ENCODE measurements around the gene LMAN1L.
"Not testable (repeated sequence)": the region's sequence is repeated elsewhere in the genome, so short reads cannot be mapped to it uniquely, and the experiment has no call there.

The LMAN1L gene

GRCh38 chr15:74782259-74783071, 30.2 kb upstream of the LMAN1L start:
- FAIRE-seq: no peak

DNA sequence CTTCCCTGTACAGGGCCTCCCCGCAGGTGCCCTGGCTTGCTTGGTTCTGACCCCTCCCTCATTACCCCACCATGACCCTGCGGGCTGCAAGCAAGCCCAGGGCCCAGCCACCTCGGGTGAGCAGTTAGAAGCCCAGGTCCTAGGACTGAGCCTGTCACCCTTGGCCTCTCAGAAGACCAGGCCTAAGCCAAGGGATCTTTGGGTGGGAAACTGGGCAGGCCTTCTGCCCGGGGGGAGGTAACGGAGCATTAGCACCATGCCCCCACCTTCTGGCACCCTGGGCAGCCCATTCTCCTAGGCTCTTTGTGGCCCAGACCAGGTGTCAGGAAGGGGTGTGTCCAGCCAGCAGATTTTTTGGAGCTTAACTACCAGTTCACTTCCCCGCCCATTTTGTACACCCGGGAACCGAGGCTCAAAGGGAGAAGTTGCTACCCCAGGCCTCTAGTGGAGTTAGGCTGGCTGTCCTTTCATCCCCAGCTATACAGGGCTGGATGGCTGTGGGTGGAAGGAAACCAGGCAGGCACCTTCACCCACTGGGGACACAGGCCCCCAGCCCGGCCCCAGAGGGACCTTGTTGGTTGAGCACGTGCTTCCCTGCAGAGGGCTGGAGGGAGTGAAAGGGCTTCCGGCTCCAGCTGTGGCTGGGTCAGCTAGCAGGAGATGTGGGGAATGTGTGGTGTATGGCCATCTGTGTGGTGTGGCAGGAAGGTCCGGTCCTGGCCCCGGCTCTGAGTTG, 29.4 kb upstream of the LMAN1L start:
- FAIRE-seq: no peak

- no peak for FAIRE-seq
Measured at GRCh38 chr15:74783808-74784175, 28.8 kb upstream of the LMAN1L start.

DNA sequence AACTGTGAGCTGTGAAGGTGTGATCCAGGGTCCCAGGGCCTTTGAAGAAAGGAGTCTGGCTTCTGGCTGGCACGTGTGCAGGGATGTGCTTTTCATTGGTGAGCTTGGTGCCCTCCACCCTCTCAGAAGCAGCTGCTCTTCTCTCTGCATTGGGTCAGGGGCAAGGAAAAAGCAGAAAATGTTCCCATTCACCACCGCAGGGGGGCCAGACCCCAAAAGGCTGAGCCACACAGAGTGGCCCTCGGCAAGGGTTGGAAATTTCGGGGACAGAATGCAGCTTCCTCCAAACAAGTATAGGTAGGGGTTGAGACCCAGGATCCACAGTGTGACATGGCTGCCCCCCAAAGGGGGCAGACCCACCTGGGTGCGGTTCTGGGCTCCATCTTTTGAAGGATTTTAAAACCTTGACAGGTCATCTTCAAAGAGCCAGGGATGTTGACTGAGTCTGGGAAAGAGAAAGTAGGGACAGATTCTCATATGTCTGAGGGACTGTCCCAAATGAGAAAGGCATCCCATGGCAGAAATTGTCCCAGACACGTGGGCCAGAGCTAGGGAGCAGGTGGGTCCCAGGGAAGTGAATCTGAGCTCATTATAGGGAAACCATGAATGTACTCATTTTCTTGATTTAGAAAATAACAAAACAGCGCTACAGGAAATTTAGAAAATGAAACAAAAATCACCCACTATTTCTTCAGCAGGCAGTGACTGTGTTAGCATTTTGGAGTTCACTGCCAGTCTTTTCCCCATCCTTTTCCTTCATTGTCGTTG, 28.0 kb upstream of the LMAN1L start:
- no peak for FAIRE-seq

- FAIRE-seq: no peak
Measured at GRCh38 chr15:74785194-74786032, 27.2 kb upstream of the LMAN1L start.

GRCh38 chr15:74786081-74786480, 26.6 kb upstream of the LMAN1L start:
- FAIRE-seq: not testable (repeated sequence)

DNA sequence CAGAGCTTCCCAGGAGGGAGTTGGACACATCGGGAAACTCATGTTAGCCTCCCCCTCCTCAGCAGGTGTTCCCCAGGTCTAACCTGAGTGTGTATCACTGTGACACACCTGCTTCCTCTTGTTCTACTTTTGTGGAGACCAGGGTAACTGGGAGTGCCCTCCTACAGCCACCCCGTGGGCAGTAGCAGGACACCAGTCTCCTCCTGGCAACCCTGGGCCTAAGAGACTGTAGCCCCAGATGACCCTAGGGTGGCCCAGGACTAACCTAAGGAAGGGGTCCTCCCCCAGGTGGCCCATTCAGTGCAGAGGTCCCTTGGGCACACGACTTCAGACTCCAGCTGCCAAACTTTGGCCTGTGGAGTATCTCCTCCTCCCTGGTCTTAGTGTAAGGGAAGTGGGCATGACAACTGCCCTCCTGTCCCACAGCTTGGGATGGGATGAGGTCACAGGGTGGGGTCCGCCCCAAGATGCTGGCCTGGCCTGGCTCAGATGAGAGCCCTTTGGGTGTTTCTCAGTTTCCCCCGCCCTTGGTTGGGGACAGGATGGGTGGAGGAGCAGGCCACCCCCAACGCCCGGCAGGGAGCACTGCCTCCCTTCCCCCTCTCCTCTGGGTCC, 26.0 kb upstream of the LMAN1L start:
- FAIRE-seq: no peak

DNA sequence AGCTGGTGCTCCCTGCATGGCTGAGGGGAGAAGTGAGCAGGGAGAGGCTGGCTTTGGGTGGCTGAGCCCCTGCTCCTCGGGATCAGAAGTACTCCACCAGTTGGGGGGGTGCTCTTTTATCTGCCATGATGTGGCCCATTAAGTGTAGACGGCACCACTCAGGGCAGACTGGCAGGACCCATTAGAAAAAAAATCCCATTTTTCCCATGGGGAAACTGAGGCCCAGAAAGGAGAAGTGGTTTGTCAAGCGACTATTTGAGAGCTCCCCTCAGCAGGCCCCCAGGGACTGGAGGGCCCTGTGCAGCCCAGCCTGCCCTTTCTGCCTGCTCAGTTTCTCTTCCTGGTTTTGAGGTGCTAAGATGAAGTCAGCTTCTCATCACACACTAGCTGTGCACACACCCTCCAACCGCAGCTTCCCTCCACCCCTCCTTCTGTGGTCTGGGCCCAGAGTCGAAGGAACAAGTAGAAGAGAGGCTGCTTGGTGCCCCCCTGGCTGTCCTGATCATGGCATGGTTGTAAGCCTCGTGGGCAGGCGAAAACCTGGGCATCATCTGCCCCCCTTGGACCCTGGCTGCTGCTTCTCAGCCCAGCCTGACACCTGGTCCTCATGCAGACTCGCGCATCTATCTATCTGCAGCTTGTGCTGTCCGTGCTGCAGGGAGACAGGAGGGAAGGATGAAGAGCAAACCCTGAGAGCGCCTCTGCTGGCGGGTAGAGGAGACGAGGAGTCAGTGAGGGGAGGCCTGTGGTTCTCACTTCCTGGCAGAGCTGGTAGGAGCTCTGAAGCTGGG, 25.2 kb upstream of the LMAN1L start:
- no peak for FAIRE-seq

DNA sequence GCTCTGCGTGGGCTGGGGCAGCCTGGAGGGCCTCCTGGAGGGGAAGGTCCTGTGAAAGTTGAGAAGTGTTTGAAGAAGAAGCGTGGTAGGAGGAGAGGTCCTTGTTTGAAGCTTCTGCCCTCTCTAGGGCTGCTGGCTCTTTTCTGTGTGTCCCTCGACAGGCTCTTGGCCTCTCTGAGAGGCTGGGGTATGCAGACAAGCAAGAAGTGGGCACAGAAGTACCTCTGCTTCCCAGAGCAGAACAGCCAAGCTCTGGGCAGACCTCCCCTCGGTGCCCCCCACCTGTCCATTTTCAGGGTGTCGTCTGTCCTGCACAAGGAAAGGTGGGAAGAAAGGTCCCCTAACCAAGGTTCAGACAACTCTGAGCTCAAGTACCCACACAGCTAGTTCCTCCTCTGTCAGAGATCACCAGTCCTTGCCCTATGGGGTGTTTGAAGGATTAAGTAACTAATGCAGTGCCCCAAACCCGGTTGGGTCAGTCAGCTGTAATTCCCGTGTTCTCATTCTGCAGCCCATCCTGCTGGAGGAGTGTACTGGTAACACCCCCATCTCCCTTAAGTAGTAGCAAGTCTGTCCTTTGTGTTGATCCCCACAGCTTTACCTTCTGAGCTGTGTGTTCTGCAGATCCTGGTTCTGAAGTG, 24.5 kb upstream of the LMAN1L start:
- no peak for FAIRE-seq

- FAIRE-seq: no peak
Measured at GRCh38 chr15:74788683-74789151, 23.9 kb upstream of the LMAN1L start.

DNA sequence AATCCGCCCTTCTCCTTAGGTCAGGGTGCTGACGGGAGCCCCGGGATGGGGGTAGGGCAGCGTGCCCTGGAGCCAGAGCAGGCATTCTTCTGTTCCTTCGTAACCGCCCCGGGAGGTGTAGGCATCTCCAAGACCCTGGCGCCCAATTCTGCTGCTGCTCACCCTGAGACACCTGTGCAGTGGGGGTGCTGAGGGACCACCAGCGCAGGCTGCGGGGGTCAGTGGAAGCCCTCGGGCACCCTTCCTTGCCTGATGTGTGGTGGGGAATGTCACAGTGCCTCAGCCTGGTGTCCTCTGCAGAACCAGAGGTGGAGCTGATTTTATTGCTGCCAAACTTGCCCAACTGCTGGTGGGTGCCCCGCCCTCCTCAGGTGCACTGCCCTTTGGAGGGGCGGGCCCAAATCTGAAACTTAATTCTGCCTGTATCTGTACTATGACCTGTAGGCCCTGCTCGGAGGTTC, 23.4 kb upstream of the LMAN1L start:
- FAIRE-seq: no peak

- FAIRE-seq: no peak
Measured at GRCh38 chr15:74789741-74790079, 22.9 kb upstream of the LMAN1L start.

DNA sequence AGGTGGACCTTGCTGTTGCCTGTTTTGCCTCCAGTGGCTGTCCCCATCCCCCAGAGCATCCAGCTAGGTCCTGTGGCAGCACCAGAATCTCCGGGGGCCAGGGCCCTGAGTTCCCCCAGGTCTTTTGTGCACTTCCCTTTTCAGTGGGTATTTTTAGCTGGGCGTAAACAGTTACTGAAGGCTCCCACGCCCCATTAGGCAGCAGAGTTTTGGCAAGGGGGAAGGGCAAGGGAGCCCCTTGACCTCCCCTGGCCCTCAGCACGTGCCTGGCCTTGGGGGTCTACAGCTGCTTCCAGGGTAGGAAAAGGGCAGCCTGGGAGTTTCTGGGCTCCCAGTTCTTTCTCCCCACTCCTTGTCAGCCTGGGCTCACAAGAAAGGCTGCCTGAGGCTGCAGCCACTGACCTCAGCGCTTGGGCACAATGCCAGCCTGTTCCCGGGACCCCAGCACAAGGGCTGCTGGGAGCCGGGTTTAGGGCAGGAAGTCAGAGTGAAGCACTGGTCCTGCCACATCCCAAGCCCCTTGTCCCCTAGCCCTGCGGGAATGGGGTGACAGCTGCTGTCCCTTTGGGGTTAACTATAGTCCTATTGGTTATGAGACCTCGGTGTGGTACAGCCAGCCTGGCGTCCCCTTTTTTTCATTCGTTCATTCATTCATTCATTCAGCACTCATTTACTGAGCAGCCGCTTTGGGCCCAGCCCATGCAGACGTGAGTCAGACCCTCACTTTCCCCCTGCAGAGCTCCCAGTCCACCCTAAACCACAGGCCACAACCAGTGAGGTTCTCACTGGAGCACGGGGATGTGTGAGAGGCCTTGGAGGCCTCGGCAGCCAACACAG, 22.3 kb upstream of the LMAN1L start:
- FAIRE-seq: no peak

- no peak for FAIRE-seq
Measured at GRCh38 chr15:74791007-74791406, 21.6 kb upstream of the LMAN1L start.

DNA sequence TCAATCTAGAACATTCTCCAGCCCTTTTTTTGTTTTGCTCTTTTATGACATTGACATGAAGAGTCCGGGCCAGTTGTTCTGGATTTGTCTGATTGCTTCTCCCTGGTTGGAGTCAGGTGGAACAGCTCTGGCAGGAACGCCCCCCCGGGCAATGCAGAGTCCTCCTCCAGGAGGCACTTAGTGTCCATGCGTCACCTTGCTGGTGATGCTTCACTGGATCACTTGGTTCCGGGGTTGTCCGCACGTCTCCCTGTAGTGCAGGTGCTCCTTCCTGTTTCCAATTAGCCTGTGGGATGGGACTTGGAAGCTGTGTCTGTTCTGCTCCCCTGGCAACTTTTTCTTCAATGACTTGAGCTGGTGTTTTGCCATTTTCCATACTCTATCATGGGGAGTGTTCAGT, 21.0 kb upstream of the LMAN1L start:
- FAIRE-seq: no peak

GRCh38 chr15:74792227-74793016, 20.2 kb upstream of the LMAN1L start:
- FAIRE-seq: no peak

- FAIRE-seq: no peak
Measured at GRCh38 chr15:74793135-74794028, 19.3 kb upstream of the LMAN1L start.
